NOMO-1 (cell line): ENCODE data around the gene NUP35.
"Not testable (repeated sequence)": the region's sequence is repeated elsewhere in the genome, so short reads cannot be mapped to it uniquely, and the experiment has no call there.

Experiments used
- DNase-seq, 2 experiments: peaks; one replicate each; lab custom pipeline; 2025; ENCODE audit not compliant: unreplicated experiment in 2 of 2; lab: John Stamatoyannopoulos, UW

The NUP35 gene

GRCh38 chr2:183126635-183127034 is 2.4 kb downstream of the NUP35 start:
- no peak for DNase-seq

DNA sequence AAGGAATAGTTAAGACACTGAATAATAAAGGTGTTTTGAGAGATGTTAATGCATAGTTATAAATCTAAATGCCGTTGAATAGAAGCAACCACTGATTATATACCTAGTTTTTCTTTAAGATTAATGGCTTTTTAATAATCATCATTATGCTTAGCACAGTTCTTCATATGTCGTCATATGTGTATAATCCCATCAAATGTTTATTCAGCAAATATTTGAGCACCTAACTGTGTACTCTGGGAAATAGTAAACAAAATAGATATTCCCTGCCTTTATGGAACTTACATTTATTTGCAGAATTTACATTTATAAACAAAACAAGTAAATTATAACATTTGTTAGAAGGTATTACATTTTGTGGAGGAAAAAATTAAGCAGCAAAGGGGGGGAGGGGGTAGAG is 9.8 kb downstream of the NUP35 start:
- DNase-seq, result no peak

GRCh38 chr2:183148955-183149354 is 24.7 kb downstream of the NUP35 start:
- DNase-seq, result no peak

DNA sequence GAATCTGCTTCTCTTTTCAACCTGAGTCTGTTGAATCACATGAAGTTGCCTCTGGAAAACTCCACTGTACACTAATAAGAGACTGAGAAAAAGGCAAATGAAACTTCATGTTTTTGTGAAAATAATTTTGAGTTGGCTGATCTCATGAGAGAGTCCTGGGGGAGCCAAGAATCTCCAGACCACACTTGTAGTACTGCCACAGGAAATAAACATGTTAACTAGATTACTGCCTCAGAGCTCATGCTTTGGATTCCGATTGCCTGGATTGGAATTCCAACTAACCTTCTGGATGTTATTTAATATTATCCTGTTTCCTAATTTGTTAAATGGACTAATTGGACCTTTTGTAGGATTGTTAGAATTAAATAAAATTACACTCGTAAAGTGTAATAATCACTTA is 25.2 kb downstream of the NUP35 start:
- DNase-seq, result no peak

DNA sequence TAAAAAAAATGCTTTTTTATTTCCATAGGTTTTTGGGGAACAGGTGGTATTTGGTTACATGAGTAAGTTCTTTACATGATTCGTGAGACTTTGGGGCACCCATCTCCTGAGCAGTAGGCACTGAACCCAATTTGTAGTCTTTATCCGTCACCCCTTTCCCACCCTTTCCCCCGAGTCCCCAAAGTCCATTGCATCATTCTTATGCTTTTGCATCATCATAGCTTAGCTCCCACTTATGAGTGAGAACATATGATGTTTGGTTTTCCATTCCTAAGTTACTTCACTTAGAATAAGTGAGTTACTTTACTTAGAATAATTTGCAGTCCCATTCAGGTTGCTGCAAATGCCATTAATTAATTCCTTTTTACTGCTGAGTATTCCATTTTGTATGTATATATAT is 28.0 kb downstream of the NUP35 start:
- DNase-seq, result not testable (repeated sequence)

DNA sequence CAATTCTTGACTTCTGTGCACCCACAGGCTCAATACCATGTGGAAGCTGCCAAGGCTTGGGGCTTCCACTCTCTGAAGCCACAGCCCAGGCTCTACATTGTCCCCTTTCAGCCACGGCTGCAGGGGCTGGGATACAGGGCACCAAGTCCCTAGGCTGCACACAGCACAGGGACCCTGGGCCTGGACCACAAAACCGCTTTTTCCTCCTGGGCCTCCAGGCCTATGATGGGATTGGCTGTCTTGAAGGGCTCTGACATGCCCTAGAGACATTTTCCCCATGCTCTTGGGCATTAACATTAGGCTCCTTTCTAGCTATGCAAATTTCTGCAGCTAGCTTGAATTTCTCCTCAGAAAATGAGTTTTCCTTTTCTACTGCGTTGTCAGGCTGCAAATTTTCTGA is 29.7 kb downstream of the NUP35 start:
- no peak for DNase-seq

- not testable (repeated sequence) for DNase-seq
Observed at GRCh38 chr2:183154772-183155171, 30.5 kb downstream of the NUP35 start.

- no peak for DNase-seq
Observed at GRCh38 chr2:183157131-183157530, 32.9 kb downstream of the NUP35 start.

GRCh38 chr2:183162362-183162761 is 38.1 kb downstream of the NUP35 start:
- no peak for DNase-seq

- DNase-seq, result no peak
Observed at GRCh38 chr2:183163821-183164649, 39.8 kb downstream of the NUP35 start.

GRCh38 chr2:183164650-183165015 is 40.4 kb downstream of the NUP35 start:
- no peak for DNase-seq

- no peak for DNase-seq
Observed at GRCh38 chr2:183166210-183166609, 42.0 kb downstream of the NUP35 start.

DNA sequence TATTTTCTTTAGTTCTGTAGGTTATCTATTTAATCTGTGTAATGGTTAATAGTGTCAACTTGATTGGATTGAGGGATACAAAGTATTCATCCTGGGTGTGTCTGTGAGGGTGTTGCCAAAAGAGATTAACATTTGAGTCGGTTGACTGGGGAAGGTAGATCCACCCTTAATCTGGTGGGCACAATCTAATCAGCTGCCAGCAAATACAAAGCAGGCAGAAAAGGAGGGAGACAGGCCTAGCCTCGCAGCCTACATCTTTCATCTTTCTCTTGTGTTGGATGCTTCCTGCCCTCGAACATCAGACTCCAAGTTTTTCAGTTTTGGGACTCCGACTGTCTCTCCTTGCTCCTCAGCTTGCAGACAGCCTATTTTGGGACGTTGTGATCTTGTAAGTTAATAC is 42.7 kb downstream of the NUP35 start:
- DNase-seq, result not testable (repeated sequence)

DNA sequence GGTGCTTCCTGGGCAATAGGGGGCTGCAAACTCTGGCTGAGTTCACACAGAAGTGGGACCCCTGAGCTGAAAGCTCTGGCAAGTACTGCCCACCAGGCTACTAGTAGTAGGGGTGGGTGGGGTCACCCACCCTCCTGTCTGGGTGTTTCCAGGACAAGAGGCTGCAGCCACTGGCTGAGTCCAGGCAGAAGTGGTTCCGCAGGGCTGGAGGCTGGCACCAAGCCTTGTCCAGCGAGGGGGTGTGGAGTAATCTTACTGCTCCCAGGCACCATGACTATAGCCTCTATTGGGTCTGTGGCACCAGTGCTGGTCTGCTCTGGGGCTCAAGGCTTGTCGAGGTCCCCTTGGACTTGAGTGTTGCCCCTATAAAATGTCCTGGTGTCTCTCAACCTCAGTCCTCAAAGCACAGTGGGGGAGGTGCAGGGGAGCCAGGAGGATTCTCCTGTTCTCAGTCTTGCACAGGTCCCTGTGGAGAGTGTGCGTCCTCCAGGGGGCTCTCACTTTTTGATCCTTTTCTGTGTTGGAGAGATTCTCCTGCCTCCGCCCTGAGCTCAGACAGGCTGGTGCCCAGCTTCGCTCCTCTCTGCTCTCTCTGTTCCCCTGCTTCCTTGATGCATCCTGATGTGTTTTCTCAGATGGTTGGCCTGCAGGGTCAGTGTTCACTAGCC is 48.1 kb downstream of the NUP35 start:
- no peak for DNase-seq

GRCh38 chr2:183179156-183179555 is 54.9 kb downstream of the NUP35 start:
- DNase-seq, result no peak

GRCh38 chr2:183185534-183185933 is 61.3 kb downstream of the NUP35 start:
- no peak for DNase-seq

DNA sequence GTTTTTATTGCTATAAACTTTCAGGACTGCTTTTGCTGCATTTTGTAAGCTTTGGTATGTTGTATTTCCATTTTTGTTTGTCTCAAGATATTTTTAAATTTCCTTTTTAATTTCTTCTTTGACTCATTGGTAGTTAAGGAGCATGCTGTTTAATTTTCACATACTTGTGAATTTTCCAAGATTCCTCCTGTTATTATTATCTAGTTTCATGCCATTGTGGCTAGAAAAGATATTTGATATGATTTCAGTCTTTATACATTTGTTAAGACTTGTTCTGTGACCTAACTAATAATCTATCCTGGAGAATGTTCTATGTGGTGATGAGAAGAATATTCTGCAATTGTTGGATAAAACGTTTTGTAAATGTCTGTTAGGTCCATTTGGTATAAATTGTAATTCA is 62.1 kb downstream of the NUP35 start:
- DNase-seq, result no peak

DNA sequence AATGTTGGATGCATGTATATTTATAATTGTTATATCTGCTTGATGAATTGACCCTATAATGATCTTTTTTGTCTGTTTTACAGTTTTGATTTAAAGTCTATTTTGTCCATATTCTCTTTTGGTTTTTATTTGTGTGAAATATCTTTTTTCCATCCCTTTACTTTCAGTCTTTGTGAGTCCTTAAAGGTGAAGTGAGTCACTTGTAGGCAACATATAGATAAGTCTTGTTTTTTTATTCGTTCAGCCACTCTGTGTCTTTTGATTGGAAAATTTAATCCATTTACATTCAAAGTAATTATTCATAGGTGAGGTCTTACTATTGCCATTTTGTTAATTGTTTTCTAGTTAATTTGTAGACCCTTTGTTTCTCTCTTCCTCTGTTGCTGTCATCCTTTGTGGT is 62.5 kb downstream of the NUP35 start:
- no peak for DNase-seq

- no peak for DNase-seq
Observed at GRCh38 chr2:183192343-183192742, 68.1 kb downstream of the NUP35 start.

GRCh38 chr2:183193904-183194303 is 69.7 kb downstream of the NUP35 start:
- DNase-seq, result no peak

DNA sequence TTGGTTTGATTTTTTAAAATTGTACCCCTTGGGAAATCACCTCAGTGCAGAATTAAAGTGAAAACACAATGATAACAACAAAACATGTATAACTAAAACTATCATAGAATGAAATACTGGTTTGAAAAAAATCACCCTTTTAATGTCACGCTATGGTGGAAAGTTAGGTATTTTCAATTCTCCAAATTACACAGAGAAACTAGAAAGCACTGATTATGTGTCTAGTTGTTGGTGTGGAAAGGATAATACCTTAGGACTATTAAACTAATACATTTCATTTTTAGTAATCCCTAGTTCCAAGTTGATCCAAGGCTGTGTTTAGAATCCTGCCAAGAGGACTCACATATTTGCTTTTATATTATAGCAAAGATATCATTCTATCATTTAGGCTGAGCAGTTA is 71.2 kb downstream of the NUP35 start:
- DNase-seq, result no peak

DNA sequence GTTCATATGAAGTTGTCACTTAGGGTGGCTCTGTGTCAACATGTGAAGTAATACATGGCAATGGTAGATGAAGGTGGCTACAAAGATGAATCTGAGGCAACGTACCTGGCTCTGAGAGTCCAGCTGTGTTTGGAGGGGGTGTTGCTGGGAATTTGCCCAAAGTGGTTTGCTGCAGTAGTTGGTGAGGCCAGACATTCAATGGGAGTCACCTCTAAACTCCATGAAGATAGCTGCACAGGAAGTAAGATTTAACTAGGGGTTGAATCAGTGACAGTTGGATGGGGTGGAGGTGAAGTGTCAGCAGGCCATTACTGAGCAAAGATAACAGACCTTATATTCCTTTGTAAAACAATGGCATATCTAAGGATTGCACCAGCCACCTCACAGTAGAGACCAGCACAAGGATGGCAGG is 71.8 kb downstream of the NUP35 start:
- DNase-seq, result no peak
